A549 (cell line): Measurements from ENCODE around the gene PPIF.

Source experiments
- EP300 ChIP-seq, 2 experiments: fragments of >200 bp; sonication (Bioruptor Twin); formaldehyde crosslinking; IDR thresholded peaks; 2 replicates in 1 of 2; 3 replicates in 1 of 2; pipeline ENCODE4 v1.6.1; 2016 to 2017
- JUNB ChIP-seq: fragments of >200 bp; sonication (Bioruptor Twin); formaldehyde crosslinking; IDR thresholded peaks from 2 replicates; pipeline ENCODE4 v1.6.1; 2016
- PBX3 ChIP-seq: IDR thresholded peaks from 2 replicates; pipeline ENCODE4 v1.6.1; 2012
- TF ChIP-seq, protein P1 (sequence below): fragments of >200 bp; sonication (Bioruptor Twin); formaldehyde crosslinking; IDR thresholded peaks from 3 replicates; pipeline ENCODE4 v1.5.1; 2016

DNA sequence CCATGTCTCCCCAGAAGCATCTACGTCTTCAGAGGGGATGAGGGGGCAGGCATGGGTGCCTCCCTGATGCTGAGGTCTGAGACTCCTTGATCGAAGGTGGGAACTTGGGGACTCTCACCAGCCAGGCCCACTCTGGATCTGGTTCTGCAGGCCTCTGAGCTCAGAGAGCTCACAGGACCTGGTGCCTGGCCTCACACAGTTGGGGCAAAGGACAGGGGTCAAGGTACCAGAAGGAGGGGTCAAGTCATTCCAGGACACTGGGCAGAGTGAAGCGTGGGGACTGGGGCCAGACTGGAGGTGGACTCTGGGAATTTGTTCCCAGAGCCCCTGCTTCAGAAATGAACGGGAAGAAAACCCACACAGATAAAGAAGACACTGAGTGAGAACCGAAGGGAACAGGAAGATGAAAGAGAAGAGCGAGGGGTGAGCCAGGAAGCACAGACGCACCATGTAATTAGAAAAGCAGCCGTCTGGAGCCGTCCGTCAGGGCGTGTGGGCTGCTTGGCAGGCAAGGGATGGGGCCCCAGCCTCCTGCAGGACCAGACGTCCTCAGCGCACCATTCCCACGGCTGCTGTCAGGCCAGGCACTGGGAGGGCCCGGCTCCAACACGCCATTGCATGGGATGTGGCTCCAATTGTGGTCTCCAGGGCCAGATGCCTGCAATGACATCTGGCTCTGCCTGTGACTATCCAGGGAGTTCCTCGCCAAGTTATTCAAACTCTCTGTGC, 50.5 kb downstream of the PPIF start:
- TF ChIP-seq PBX3: no peak
- no peak for TF ChIP-seq EP300 (IDR thresholded peaks at IDR 0.05)
- TF ChIP-seq, protein P1, sequence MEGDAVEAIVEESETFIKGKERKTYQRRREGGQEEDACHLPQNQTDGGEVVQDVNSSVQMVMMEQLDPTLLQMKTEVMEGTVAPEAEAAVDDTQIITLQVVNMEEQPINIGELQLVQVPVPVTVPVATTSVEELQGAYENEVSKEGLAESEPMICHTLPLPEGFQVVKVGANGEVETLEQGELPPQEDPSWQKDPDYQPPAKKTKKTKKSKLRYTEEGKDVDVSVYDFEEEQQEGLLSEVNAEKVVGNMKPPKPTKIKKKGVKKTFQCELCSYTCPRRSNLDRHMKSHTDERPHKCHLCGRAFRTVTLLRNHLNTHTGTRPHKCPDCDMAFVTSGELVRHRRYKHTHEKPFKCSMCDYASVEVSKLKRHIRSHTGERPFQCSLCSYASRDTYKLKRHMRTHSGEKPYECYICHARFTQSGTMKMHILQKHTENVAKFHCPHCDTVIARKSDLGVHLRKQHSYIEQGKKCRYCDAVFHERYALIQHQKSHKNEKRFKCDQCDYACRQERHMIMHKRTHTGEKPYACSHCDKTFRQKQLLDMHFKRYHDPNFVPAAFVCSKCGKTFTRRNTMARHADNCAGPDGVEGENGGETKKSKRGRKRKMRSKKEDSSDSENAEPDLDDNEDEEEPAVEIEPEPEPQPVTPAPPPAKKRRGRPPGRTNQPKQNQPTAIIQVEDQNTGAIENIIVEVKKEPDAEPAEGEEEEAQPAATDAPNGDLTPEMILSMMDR: no peak
- TF ChIP-seq JUNB: no peak
